GM04504 (cell line): ENCODE measurements around the gene DLG2.
"Not testable (repeated sequence)": the region's sequence is repeated elsewhere in the genome, so short reads cannot be mapped to it uniquely, and the experiment has no call there.

ENCODE experiments used
- DNase-seq: peaks from one replicate; pipeline ENCODE4 v3.0.0-alpha.2; 2012; ENCODE audit warnings: low read depth

DLG2 gene

GRCh38 chr11:85231588-85231987 is 395.6 kb downstream of the DLG2 start:
- no peak for DNase-seq

GRCh38 chr11:85229723-85230122 is 397.4 kb downstream of the DLG2 start:
- not testable (repeated sequence) for DNase-seq

- DNase-seq, result no peak
These were observed 430.2 kb downstream of the DLG2 start for GRCh38 chr11:85196968-85197367.

GRCh38 chr11:85195934-85196333 is 431.2 kb downstream of the DLG2 start:
- no peak for DNase-seq

DNA sequence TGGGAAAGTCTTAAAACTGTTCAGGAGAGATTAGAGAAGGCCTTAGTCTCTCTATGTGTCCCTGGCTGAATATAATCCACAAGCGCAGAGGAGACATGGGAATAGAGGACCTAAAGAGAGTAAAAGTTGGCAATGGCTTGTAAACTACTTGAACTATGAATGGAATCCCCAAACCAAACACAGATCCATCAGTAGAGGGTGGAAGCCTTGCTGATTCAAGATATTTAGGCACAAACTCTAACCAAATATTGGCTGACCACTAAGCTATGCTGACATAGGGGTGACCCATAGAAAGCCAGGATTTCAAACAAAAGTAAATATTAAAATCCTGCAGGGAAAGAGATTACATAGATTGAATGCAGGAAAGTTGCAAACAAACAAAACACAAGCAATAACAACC is 439.2 kb downstream of the DLG2 start:
- no peak for DNase-seq

GRCh38 chr11:85184721-85185120 is 442.4 kb downstream of the DLG2 start:
- DNase-seq, result no peak

DNA sequence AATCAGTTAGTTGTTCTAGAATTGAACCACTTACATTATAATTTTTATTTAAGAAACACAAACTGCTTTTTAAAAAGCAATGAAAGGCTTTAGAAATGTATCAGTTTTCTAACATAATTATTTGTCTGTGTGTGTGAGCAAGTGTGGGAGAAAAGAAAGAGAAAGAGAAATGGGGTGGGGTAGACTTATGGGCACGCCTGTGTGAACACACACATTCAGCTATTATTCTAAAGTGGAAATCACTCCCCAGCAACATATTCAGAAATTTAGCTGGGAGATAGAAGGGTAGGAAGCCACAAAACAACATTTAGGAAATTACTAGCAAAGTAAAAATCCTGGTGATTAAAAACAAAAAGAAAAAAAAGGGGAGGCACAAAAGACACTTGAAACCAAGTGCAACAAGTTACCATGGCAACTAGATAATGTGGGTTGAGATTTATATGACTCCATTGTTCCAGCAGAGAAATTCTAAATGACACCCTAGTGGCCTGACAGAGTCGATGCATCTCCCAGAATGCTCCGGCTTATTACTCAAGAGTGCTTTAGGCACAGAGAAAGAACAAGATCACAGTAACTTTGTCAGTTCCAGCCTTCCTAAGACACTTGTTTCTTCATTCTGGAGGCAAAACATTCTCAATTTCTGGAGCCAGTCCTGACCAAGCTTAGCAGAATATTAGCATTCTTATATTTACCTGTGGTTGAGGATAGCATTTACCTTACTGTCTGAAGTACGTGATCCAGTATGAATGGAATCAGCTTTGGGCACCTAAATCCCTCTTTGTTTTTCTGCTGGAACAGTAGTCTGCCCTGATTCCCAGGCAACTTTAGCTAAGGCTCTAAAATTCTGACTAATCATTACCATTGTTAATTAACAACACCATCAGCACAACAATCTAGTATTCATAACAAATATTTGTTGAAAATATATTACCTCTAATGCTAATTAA is 444.4 kb downstream of the DLG2 start:
- no peak for DNase-seq

DNA sequence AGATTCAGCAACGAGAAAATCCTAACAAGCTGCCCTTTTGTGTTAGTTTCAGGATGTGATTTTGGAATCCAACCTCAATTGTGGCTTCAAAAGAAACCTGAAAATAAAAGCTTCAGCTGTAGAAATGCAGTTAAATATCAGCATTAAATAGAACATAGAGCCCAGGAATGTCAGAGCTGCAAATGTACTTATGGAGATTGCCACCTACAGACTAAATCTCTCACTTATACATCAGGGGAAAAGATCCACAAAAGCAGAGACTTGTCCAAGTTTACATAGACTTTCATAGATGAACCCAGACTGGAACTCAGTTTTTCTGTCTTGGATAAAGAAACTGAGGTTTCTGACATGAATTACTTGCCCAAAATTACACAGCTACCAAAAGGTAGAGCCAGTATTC is 446.6 kb downstream of the DLG2 start:
- no peak for DNase-seq

DNA sequence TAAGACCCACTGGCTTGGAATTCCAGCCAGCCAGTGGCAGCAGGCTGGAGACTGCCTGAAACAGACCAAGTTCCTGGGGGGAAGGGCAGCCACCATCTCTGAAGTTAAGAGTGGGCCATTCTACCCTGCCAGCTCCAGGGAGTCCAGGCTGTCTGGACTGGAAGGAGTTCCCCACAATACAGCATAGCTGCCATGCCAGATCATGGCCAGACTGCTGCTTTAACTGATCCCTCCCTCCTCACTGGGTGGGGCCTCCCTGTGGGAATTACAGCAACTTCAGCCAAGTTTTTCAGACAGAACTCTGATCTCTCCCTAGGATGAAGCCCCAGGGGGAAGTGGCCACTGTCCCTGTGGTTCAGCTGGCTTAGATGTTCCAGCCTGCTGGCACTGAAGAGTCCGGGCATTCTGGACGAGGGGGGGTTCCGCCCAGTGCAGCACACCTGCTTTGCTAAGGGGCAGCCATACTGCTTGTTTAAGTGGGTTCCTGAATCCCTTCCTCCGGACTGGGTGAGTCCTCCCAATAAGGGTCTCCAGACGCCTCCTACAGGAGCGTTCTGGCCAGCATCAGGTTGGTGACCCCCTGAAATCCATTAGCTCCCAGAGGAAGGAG is 455.4 kb downstream of the DLG2 start:
- DNase-seq, result no peak

GRCh38 chr11:85170184-85170583 is 457.0 kb downstream of the DLG2 start:
- no peak for DNase-seq

DNA sequence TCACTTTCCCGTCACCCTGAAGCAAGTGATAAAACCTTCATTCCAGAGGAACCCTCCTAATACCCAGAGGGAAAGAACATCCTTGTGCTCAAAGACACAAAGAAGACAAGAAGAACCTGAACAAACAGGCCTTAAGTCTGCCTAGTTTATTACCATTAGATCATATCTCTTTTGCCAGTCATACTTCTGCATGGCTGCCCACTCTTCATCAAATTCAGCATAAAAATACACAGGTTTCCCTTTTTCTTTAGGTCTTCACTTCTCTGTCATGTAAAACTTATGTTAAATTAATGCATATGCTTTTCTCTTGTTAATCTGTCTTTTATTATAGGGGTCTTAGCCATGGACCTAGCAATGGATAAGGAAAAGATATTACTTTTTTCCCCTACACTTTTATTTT is 459.7 kb downstream of the DLG2 start:
- no peak for DNase-seq

- DNase-seq, result no peak
These were observed 460.1 kb downstream of the DLG2 start for GRCh38 chr11:85167038-85167437.

- no peak for DNase-seq
These were observed 461.3 kb downstream of the DLG2 start for GRCh38 chr11:85165819-85166218.

DNA sequence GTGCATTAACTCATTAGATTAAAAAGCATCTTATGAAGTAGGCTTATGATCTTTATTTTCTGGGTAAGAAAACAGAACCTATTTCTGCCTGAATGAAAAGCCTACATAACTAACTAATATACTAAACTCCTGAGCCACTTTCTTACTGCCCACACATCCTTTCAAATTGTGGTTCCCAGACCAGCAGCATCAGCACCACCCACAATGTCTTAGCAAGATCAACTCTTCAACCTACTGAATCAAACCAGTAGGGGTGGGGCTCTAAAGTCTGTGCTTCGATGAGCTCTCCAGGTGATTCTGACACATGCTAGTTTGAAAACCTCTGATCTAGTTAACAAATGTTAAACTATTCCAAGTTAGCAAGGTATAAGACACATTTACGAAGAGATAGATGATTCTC is 462.4 kb downstream of the DLG2 start:
- DNase-seq, result no peak

DNA sequence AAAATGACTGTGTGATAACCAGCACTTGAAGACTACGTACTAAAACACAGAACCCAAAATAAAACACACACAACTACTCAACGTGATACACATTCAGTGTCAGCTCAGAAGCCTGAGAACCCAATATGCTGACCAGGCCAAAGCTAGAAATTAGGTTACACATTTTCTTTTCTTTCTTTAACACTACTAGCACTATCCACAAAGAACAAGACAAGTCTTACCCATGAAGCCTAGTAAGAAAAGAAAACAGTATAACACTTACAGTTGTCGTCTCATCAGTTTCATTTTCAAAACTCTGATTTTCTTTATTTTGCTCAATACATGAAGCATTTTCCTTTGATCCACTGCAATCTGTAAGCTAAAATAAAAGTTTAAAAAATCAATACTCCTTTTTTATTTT is 472.9 kb downstream of the DLG2 start:
- no peak for DNase-seq

DNA sequence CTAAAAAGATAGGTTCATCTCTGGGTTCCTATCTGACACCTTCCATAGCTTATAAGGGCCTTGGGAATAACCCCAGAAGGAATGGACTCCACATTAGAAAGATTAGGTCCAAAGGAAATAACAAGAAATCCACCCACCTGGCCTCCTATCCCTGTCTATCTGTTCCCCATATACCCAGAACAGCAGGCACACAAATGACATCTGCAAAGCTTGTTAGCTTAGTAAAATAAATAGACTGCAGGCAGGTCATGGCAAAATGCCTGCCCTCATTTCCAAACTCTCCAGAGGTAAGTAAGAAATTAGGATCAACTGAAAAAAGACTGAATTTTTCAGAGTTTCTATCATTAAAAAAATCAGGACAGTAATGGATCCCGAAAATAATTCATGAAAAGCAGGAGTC is 489.5 kb downstream of the DLG2 start:
- no peak for DNase-seq

DNA sequence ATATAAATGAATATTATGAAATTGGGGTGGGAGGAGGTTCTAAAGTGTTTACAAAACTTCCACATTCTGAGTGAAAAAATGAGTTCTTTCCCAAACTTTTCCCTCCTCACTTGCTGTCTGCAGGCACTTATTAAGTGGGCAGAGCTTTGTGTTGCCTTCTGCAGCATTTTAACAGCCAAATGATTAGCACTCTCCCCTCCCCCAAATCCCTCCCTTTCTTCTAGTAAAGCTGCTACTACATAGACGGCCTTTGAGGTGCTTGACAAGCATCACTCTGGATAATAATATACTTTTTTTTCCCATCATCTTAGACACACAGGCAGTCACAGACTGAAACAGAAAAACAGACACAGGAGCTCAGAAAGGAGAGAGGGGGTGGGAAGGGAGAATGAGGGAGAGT is 493.5 kb downstream of the DLG2 start:
- no peak for DNase-seq

DNA sequence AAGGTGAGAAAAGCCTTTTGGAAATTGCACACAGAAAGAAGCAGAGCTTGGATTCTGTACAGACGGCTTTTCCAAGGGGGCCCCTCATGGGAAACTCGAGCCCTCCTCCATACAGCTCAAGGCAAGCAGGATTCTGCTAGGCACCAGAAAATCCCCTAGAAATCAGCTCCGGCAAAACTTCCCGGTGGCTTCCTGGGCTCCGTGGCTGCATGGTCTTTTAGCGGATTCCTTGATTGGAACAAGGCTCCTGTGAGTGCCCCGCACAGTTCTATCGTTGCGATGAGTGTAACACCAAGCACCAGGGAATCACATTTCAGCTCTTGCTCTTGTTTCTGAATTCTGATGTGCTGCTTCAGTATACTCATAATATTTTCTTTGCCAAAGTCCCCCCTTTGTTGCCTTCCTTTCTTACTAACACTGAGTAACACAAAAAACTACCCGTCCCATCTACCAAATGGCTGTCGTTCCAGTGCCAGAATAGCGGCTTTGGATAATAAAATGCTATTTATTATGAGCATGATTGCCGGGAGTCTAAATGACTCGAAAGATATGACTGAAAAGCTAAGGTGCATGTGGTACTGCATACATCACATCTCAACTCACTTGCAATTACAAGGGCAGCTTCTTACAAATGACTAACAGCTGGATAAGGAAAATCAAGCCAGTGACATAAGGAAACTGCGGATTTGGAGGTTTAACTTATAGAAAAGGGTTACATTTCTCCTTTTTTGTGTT is 494.1 kb downstream of the DLG2 start:
- DNase-seq, result no peak

GRCh38 chr11:85127349-85127748 is 499.8 kb downstream of the DLG2 start:
- no peak for DNase-seq

DNA sequence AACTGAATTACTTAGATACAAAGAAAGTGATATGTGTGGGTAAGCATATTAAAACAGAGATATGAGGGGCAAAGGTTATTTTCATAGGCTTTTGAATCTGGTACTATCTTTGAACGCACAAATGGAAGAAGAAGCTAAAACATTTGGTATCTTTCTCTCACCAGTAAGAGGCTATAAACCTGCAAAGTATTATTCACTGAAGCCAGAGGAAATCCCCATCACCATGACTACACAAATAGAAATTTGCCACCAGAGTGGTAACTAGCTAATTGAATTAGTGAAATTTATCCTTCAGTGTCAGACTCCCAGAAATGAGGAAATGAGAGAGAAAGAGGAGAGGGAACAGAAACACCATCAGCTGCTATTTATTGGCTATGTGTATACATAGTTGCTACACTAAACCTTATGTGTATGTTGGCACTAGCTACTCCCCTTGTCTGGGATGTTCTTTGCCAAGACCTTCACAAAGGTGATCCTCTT is 503.4 kb downstream of the DLG2 start:
- DNase-seq, result no peak

GRCh38 chr11:85118151-85118550 is 509.0 kb downstream of the DLG2 start:
- DNase-seq, result no peak

DNA sequence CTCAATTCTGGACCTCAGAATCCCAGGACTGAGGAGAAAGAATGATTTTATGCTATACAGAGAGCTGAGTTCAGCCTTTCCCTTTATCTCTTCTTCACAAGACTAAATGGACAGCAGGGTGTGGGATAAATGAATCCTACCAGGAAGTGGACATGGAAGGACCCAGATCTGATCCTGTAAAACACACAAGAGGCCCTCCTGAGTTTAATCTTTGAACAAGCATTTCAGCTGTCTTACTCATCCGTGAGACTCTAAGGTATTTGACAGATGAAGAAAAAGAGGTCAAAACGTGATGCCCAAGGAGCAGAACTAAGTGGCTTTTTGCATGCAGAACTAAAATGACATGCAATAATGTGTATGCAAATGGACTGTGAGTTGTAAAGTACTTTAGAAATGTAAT is 511.3 kb downstream of the DLG2 start:
- DNase-seq, result no peak

GRCh38 chr11:85114786-85115185 is 512.4 kb downstream of the DLG2 start:
- no peak for DNase-seq
